Astrocyte (in vitro differentiated cells and primary cell): ENCODE measurements around the gene PRX. TPM values are rescaled to one million over a fixed set of nuclear protein-coding genes. Genes with fewer than 3 reads are reported as not detected.

Source experiments
- DNase-seq: peaks from one replicate; pipeline ENCODE4 v3.0.0-alpha.2; 2010; ENCODE audit warnings: low read depth
- FAIRE-seq: peaks from 2 replicates; lab custom pipeline; 2011; peaks lifted over from hg19 to GRCh38; lab: Jason Lieb, UNC
- H2AFZ ChIP-seq: 2 replicates; pipeline ENCODE4 v1.6.0; 2012; ENCODE audit warnings: low read depth, low read length, inconsistent platforms
- H3K27ac ChIP-seq: 2 replicates; pipeline ENCODE4 v1.5.1; 2011; ENCODE audit warnings: low read depth, low read length, inconsistent platforms
- H3K27me3 ChIP-seq: 2 replicates; pipeline ENCODE4 v1.6.0; 2011; ENCODE audit warnings: low read length, inconsistent platforms; ENCODE audit not compliant: insufficient read depth
- H3K36me3 ChIP-seq: 2 replicates; pipeline ENCODE4 v1.5.1; 2011; ENCODE audit warnings: low read length, inconsistent platforms; ENCODE audit not compliant: insufficient read depth
- H3K4me1 ChIP-seq: 2 replicates; pipeline ENCODE4 v1.5.1; 2011; ENCODE audit warnings: low read length, inconsistent platforms; ENCODE audit not compliant: insufficient read depth
- H3K4me2 ChIP-seq: 2 replicates; pipeline ENCODE4 v1.6.0; 2012; ENCODE audit warnings: low read length, inconsistent platforms
- H3K4me3 ChIP-seq: 2 replicates; pipeline ENCODE4 v1.5.1; 2011; ENCODE audit warnings: low read depth, mild to moderate bottlenecking, low read length, inconsistent platforms; ENCODE audit not compliant: insufficient read depth
- H3K79me2 ChIP-seq: 2 replicates; pipeline ENCODE4 v1.6.0; 2012; ENCODE audit warnings: mild to moderate bottlenecking, low read length, inconsistent platforms; ENCODE audit not compliant: insufficient read depth
- H3K9ac ChIP-seq: 2 replicates; pipeline ENCODE4 v1.6.0; 2012; ENCODE audit warnings: mild to moderate bottlenecking, low read length, inconsistent platforms
- H3K9me3 ChIP-seq: 2 replicates; pipeline ENCODE4 v1.5.1; 2012; ENCODE audit warnings: low read depth, mild to moderate bottlenecking, low read length, inconsistent platforms; ENCODE audit not compliant: insufficient read depth
- H4K20me1 ChIP-seq: 2 replicates; pipeline ENCODE4 v1.6.0; 2012; ENCODE audit warnings: low read length, inconsistent platforms; ENCODE audit not compliant: insufficient read depth
- H3K27ac Mint-ChIP-seq: one replicate; pipeline ENCODE4 v1.8.0; 2021; ENCODE audit warnings: mild to moderate bottlenecking, mixed read lengths; ENCODE audit not compliant: unreplicated experiment
- H3K27me3 Mint-ChIP-seq: one replicate; pipeline ENCODE4 v1.8.0; 2021; ENCODE audit warnings: low read depth, mixed read lengths; ENCODE audit not compliant: unreplicated experiment
- H3K36me3 Mint-ChIP-seq: one replicate; pipeline ENCODE4 v1.8.0; 2021; ENCODE audit warnings: low read depth, mixed read lengths; ENCODE audit not compliant: unreplicated experiment
- H3K4me1 Mint-ChIP-seq: one replicate; pipeline ENCODE4 v1.8.0; 2021; ENCODE audit warnings: low read depth, mixed read lengths; ENCODE audit not compliant: unreplicated experiment
- H3K4me3 Mint-ChIP-seq: one replicate; pipeline ENCODE4 v1.8.0; 2021; ENCODE audit warnings: mild to moderate bottlenecking, moderate library complexity, mixed read lengths; ENCODE audit not compliant: unreplicated experiment
- H3K9me3 Mint-ChIP-seq: one replicate; pipeline ENCODE4 v1.8.0; 2021; ENCODE audit warnings: mild to moderate bottlenecking, mixed read lengths; ENCODE audit not compliant: unreplicated experiment
- EZH2 ChIP-seq: IDR thresholded peaks from 2 replicates; pipeline ENCODE4 v1.6.1; 2012; ENCODE audit warnings: mild to moderate bottlenecking, low read length, inconsistent platforms; ENCODE audit not compliant: insufficient read depth
- total RNA-seq: library from RNA; stranded (reverse); gene quantifications from 2 replicates; pipeline ENCODE4 v1.2.1, GENCODE V29; 2021
- TF ChIP-seq, protein P1 (sequence below): IDR thresholded peaks from 2 replicates; pipeline ENCODE4 v1.5.1; 2011; ENCODE audit warnings: low read depth, mild to moderate bottlenecking, inconsistent platforms, low read length, moderate library complexity; ENCODE audit not compliant: insufficient read depth

PRX gene
- total RNA-seq, 1 donor from 2014 or later: 1.5 TPM

DNA sequence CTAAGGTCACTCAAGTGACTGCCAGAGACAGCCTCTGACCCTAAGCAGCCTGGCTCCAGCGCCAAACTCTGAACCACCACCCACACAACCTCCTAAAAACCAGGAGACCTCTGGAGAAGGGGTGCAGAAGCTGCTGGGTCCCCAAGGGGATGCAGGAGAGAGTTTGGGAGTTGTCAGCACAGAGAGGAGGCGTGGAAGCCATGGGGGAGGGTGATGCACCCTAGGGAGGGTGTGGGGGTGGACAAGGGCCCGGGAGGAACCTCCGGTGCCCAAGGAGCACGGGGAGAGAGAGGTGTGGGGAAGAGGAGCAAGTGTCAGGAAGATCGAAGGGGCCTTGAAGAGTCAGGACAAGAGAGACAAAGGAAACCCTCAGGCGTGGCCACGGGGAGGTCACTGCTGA is 21.1 kb downstream of the PRX start:
- Mint-ChIP-seq H3K4me1 (no peaks in the 10 kb centered on the region), H3K36me3 (peaks cover 4% of the 10 kb centered on the region), H3K27ac (peak overlapping the region; percentile 47), H3K9me3 (no peaks in the 10 kb centered on the region), H3K27me3 (peaks cover 22% of the 10 kb centered on the region), H3K4me3 (no peak overlapping the region)
- TF ChIP-seq EZH2: no peak
- TF ChIP-seq, protein P1, sequence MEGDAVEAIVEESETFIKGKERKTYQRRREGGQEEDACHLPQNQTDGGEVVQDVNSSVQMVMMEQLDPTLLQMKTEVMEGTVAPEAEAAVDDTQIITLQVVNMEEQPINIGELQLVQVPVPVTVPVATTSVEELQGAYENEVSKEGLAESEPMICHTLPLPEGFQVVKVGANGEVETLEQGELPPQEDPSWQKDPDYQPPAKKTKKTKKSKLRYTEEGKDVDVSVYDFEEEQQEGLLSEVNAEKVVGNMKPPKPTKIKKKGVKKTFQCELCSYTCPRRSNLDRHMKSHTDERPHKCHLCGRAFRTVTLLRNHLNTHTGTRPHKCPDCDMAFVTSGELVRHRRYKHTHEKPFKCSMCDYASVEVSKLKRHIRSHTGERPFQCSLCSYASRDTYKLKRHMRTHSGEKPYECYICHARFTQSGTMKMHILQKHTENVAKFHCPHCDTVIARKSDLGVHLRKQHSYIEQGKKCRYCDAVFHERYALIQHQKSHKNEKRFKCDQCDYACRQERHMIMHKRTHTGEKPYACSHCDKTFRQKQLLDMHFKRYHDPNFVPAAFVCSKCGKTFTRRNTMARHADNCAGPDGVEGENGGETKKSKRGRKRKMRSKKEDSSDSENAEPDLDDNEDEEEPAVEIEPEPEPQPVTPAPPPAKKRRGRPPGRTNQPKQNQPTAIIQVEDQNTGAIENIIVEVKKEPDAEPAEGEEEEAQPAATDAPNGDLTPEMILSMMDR: no peak
- no peak overlapping the region for H3K4me2 ChIP-seq
- H3K36me3 ChIP-seq: no peaks in the 10 kb centered on the region
- H4K20me1 ChIP-seq: no peaks in the 10 kb centered on the region
- no peaks in the 10 kb centered on the region for H3K4me1 ChIP-seq
- no peaks in the 10 kb centered on the region for H3K9me3 ChIP-seq
- H3K27me3 ChIP-seq: no peaks in the 10 kb centered on the region
- no peak overlapping the region for H3K4me3 ChIP-seq
- FAIRE-seq (no peak), DNase-seq (no peak)
- no peak overlapping the region for H2AFZ ChIP-seq
- H3K79me2 ChIP-seq: no peaks in the 10 kb centered on the region
- H3K9ac ChIP-seq: no peak overlapping the region
- H3K27ac ChIP-seq: no peak overlapping the region

GRCh38 chr19:40390084-40390742 is 23.0 kb downstream of the PRX start, which contains the start of gene HIPK4:
TSS of gene HIPK4 (minus strand) at chr19:40390181. CDS start at chr19:40389902, 279 bp downstream.
- Histone ChIP-seq H3K27ac (no peak within 1 kb of the TSS), H3K4me2 (no peak within 1 kb of the TSS), H3K4me1 (no peaks in the 10 kb centered on the region), H4K20me1 (no peaks in the 10 kb centered on the region), H3K27me3 (no peaks in the 10 kb centered on the region), H3K9me3 (no peaks in the 10 kb centered on the region), H3K9ac (no peak within 1 kb of the TSS), H3K36me3 (no peaks in the 10 kb centered on the region), H2AFZ (no peak within 1 kb of the TSS), H3K79me2 (no peaks in the 10 kb centered on the region), H3K4me3 (no peak within 1 kb of the TSS)
- Mint-ChIP-seq H3K27ac (no peak within 1 kb of the TSS), H3K36me3 (peaks cover 4% of the 10 kb centered on the region), H3K27me3 (peaks cover 19% of the 10 kb centered on the region), H3K4me3 (peak within 1 kb of the TSS; percentile 62), H3K9me3 (no peaks in the 10 kb centered on the region), H3K4me1 (no peaks in the 10 kb centered on the region)
- no peak for FAIRE-seq
- no peak for DNase-seq
- TF ChIP-seq, protein P1: no peak
- no peak for TF ChIP-seq EZH2

GRCh38 chr19:40389404-40390083 is 23.6 kb downstream of the PRX start:
- H3K4me2 ChIP-seq: no peak overlapping the region
- no peak overlapping the region for H3K9ac ChIP-seq
- no peak overlapping the region for H2AFZ ChIP-seq
- no peaks in the 10 kb centered on the region for H3K9me3 Mint-ChIP-seq
- H3K36me3 ChIP-seq: no peaks in the 10 kb centered on the region
- no peaks in the 10 kb centered on the region for H3K4me1 Mint-ChIP-seq
- no peak overlapping the region for H3K27ac ChIP-seq
- H3K36me3 Mint-ChIP-seq: peaks cover 4% of the 10 kb centered on the region
- no peak overlapping the region for H3K4me3 ChIP-seq
- H3K4me3 Mint-ChIP-seq: no peak overlapping the region
- H3K27me3 Mint-ChIP-seq: peaks cover 21% of the 10 kb centered on the region
- H3K9me3 ChIP-seq: no peaks in the 10 kb centered on the region
- H3K27ac Mint-ChIP-seq: no peak overlapping the region
- TF ChIP-seq EZH2: no peak
- TF ChIP-seq, protein P1: no peak
- FAIRE-seq: no peak
- H3K27me3 ChIP-seq: no peaks in the 10 kb centered on the region
- no peaks in the 10 kb centered on the region for H3K79me2 ChIP-seq
- no peaks in the 10 kb centered on the region for H3K4me1 ChIP-seq
- no peak for DNase-seq
- H4K20me1 ChIP-seq: no peaks in the 10 kb centered on the region
